ENCODE results near the gene ALK.
"Not testable (repeated sequence)": the region's sequence is repeated elsewhere in the genome, so short reads cannot be mapped to it uniquely, and the experiment has no call there.

ALK gene

GRCh38 chr2:29249666-29250253 lies 671.6 kb downstream of the ALK start:
- Histone ChIP-seq H4K20me1 (ENCODE audit: insufficient read depth) (no peaks in the 10 kb centered on the region), H3K27me3 (ENCODE audit: insufficient read depth, low read depth) (no peaks in the 10 kb centered on the region), H3K4me3 (IDR thresholded peaks at IDR 0.05; ENCODE audit: insufficient read depth, low read depth, low read length) (no peak overlapping the region), H3K9ac (no peak overlapping the region), H3K79me2 (ENCODE audit: insufficient read depth, low read depth) (no peaks in the 10 kb centered on the region), H3K36me3 (ENCODE audit: insufficient read depth) (no peaks in the 10 kb centered on the region), H2AFZ (ENCODE audit: low read depth) (no peak overlapping the region), H3K4me2 (no peak overlapping the region), H3K4me1 (ENCODE audit: low read depth, poor library complexity, severe bottlenecking) (no peaks in the 10 kb centered on the region), H3K27ac (no peak overlapping the region)
- no peak for TF ChIP-seq CTCF (conservative IDR thresholded peaks at IDR 0.05; ENCODE audit: low read depth, low read length)

GRCh38 chr2:29247336-29247914 lies 674.0 kb downstream of the ALK start:
- H3K9ac ChIP-seq: no peak overlapping the region
- no peaks in the 10 kb centered on the region for H3K27me3 ChIP-seq (ENCODE audit: insufficient read depth, low read depth)
- H3K27ac ChIP-seq: no peak overlapping the region
- no peak overlapping the region for H3K4me3 ChIP-seq (IDR thresholded peaks at IDR 0.05; ENCODE audit: insufficient read depth, low read depth, low read length)
- H3K36me3 ChIP-seq (ENCODE audit: insufficient read depth): no peaks in the 10 kb centered on the region
- no peak overlapping the region for H2AFZ ChIP-seq (ENCODE audit: low read depth)
- H3K4me2 ChIP-seq: no peak overlapping the region
- TF ChIP-seq CTCF (conservative IDR thresholded peaks at IDR 0.05; ENCODE audit: low read depth, low read length): no peak
- H3K4me1 ChIP-seq (ENCODE audit: low read depth, poor library complexity, severe bottlenecking): no peaks in the 10 kb centered on the region
- no peaks in the 10 kb centered on the region for H3K79me2 ChIP-seq (ENCODE audit: insufficient read depth, low read depth)
- H4K20me1 ChIP-seq (ENCODE audit: insufficient read depth): no peaks in the 10 kb centered on the region

- TF ChIP-seq CTCF (conservative IDR thresholded peaks at IDR 0.05; ENCODE audit: low read depth, low read length): no peak
- Histone ChIP-seq H3K4me2 (no peak overlapping the region), H3K4me1 (ENCODE audit: low read depth, poor library complexity, severe bottlenecking) (no peaks in the 10 kb centered on the region), H3K36me3 (ENCODE audit: insufficient read depth) (no peaks in the 10 kb centered on the region), H2AFZ (ENCODE audit: low read depth) (no peak overlapping the region), H3K79me2 (ENCODE audit: insufficient read depth, low read depth) (no peaks in the 10 kb centered on the region), H3K27ac (no peak overlapping the region), H3K9ac (no peak overlapping the region), H3K4me3 (IDR thresholded peaks at IDR 0.05; ENCODE audit: insufficient read depth, low read depth, low read length) (no peak overlapping the region), H3K27me3 (ENCODE audit: insufficient read depth, low read depth) (no peaks in the 10 kb centered on the region), H4K20me1 (ENCODE audit: insufficient read depth) (no peaks in the 10 kb centered on the region)
Observed at GRCh38 chr2:29246383-29247300, 674.7 kb downstream of the ALK start.

- no peaks in the 10 kb centered on the region for H4K20me1 ChIP-seq (ENCODE audit: insufficient read depth)
- H2AFZ ChIP-seq (ENCODE audit: low read depth): no peak overlapping the region
- H3K4me2 ChIP-seq: no peak overlapping the region
- H3K4me3 ChIP-seq (IDR thresholded peaks at IDR 0.05; ENCODE audit: insufficient read depth, low read depth, low read length): no peak overlapping the region
- no peaks in the 10 kb centered on the region for H3K4me1 ChIP-seq (ENCODE audit: low read depth, poor library complexity, severe bottlenecking)
- no peaks in the 10 kb centered on the region for H3K79me2 ChIP-seq (ENCODE audit: insufficient read depth, low read depth)
- no peaks in the 10 kb centered on the region for H3K27me3 ChIP-seq (ENCODE audit: insufficient read depth, low read depth)
- H3K9ac ChIP-seq: no peak overlapping the region
- H3K36me3 ChIP-seq (ENCODE audit: insufficient read depth): no peaks in the 10 kb centered on the region
- no peak overlapping the region for H3K27ac ChIP-seq
- no peak for TF ChIP-seq CTCF (conservative IDR thresholded peaks at IDR 0.05; ENCODE audit: low read depth, low read length)
Observed at GRCh38 chr2:29245742-29246382, 675.5 kb downstream of the ALK start.

- H3K79me2 ChIP-seq (ENCODE audit: insufficient read depth, low read depth); H3K36me3 ChIP-seq (ENCODE audit: insufficient read depth); H3K4me1 ChIP-seq (ENCODE audit: low read depth, poor library complexity, severe bottlenecking): not testable (repeated sequence)
Observed at GRCh38 chr2:29245035-29245741, 676.2 kb downstream of the ALK start.

More at GRCh38 chr2:29245035-29245741, 676.2 kb downstream of the ALK start:
- not testable (repeated sequence) for H4K20me1 ChIP-seq (ENCODE audit: insufficient read depth); H2AFZ ChIP-seq (ENCODE audit: low read depth); H3K27me3 ChIP-seq (ENCODE audit: insufficient read depth, low read depth); H3K9ac ChIP-seq; H3K27ac ChIP-seq; H3K4me2 ChIP-seq; H3K4me3 ChIP-seq (IDR thresholded peaks at IDR 0.05; ENCODE audit: insufficient read depth, low read depth, low read length)
